Transverse colon (tissue), 4 donors: ENCODE results near the gene NR3C1. TPM values are rescaled to one million over a fixed set of nuclear protein-coding genes. Genes with fewer than 3 reads are reported as not detected.

ENCODE experiments used
- DNase-seq: peaks from one replicate; pipeline ENCODE4 v3.0.0-alpha.2; 2019
- H3K27ac ChIP-seq, 4 donors: fragments of 200-600 bp; sonication (generic); 2 replicates each; pipeline ENCODE4 v1.5.1; 2016 to 2018; ENCODE audit warnings: inconsistent platforms in 4 of 4
- H3K27me3 ChIP-seq: fragments of 200-600 bp; sonication (generic); 2 replicates; pipeline ENCODE4 v1.5.1; 2017; ENCODE audit warnings: inconsistent platforms
- H3K36me3 ChIP-seq, 4 donors: fragments of 200-600 bp; sonication (generic); 2 replicates each; pipeline ENCODE4 v1.5.1; 2017 to 2019; ENCODE audit warnings: inconsistent platforms in 4 of 4
- H3K4me1 ChIP-seq, 4 donors: fragments of 200-600 bp; sonication (generic); 2 replicates each; pipeline ENCODE4 v1.5.1; 2017 to 2020; ENCODE audit warnings: inconsistent platforms in 4 of 4
- H3K4me3 ChIP-seq, 4 donors: fragments of 200-600 bp; sonication (generic); 1 replicate in 1 of 4; 2 replicates in 3 of 4; pipeline versions ENCODE4 v1.5.1 to v1.6.1; 2017 to 2019; ENCODE audit warnings: inconsistent platforms in 4 of 4
- H3K9me3 ChIP-seq, 2 donors: fragments of 200-600 bp; sonication (generic); 2 replicates each; pipeline ENCODE4 v1.5.1; 2017 to 2019; ENCODE audit warnings: inconsistent platforms in 2 of 2
- CTCF ChIP-seq, 5 experiments: fragments of 200-600 bp in 3 of 5; fragments of 450-650 bp in 2 of 5; sonication (generic) in 3 of 5; IDR thresholded peaks; 1 replicate in 2 of 5; 2 replicates in 3 of 5; pipeline ENCODE4 v1.5.1; 2016 to 2017; ENCODE audit warnings: antibody characterized with exemption in 5 of 5, inconsistent platforms in 3 of 5, mild to moderate bottlenecking in 2 of 5, moderate library complexity in 1 of 5
- EP300 ChIP-seq: sonication (generic); formaldehyde crosslinking; IDR thresholded peaks from one replicate; pipeline ENCODE4 v1.6.1; 2017; ENCODE audit warnings: antibody characterized with exemption, low read depth
- POLR2A ChIP-seq: fragments of 450-650 bp; IDR thresholded peaks from one replicate; pipeline ENCODE4 v1.6.1; 2016; ENCODE audit warnings: antibody characterized with exemption, mild to moderate bottlenecking, moderate library complexity
- POLR2AphosphoS5 ChIP-seq, 3 donors: sonication (generic); formaldehyde crosslinking; IDR thresholded peaks; one replicate each; pipeline ENCODE4 v1.6.1; 2016; ENCODE audit warnings: antibody characterized with exemption in 3 of 3
- WGBS, 2 donors: methylation state at CpG; one replicate each; pipeline ENCODE4 v1.1.5; 2018; ENCODE audit warnings: low coverage in 1 of 2; 5-methylcytosine and 5-hydroxymethylcytosine counted together
- in situ Hi-C, 4 donors: fragments of 200-750 bp; cut with MboI; loops; one replicate each; pipeline versions ENCODE4 v1.15.0 to v1.15.1; 2017; ENCODE audit warnings: low sequenced_read_pairs in 3 of 4, low pct_ligation_motif_present in 1 of 4, low pct_unique_long_range_greater_than_20kb in 1 of 4
- intact Hi-C: fragments of 100-400 bp; cut with DNase I; formaldehyde crosslinking; loops from one replicate; pipeline ENCODE4 v1.15.1; 2023; ENCODE audit warnings: low total_unique reads
- total RNA-seq, 4 donors: library from RNA; depleted of rRNA; stranded (reverse); fragments of >200 nt; gene quantifications; one replicate each; pipeline ENCODE4 v1.1.0, GENCODE V29; 2016

NR3C1 gene
- total RNA-seq, 4 donors from 2014 or later = 8.4 to 37.7 (median 30.3) TPM

- Histone ChIP-seq H3K9me3 (no peaks in the 10 kb centered on the region), H3K4me1 (peaks cover 0 to 26% (median 8%) of the 10 kb centered on the region in 4 donors), H3K27ac (no peak overlapping the region), H3K27me3 (peaks cover 23% of the 10 kb centered on the region), H3K36me3 (no peaks in the 10 kb centered on the region), H3K4me3 (no peak overlapping the region)
- in situ Hi-C loops = loop anchor here in 2 of 4 donors (25.0 kb wide), 2 partner anchors 402 to 748 kb away; partner anchors contain the start of genes KCTD16 (in 1 of the 2) and YIPF5 (in 1 of the 2)
- 60 to 64% methylated on average over 4 of the region's 4 CpGs for WGBS, 2 donors
- no peak for DNase-seq
- TF ChIP-seq EP300 (no peak), CTCF (IDR thresholded peaks at IDR 0.05) (no peak), POLR2AphosphoS5 (IDR thresholded peaks at IDR 0.05) (no peak), POLR2A (no peak)
- intact Hi-C loops = no loop called here
These were observed 10.6 kb upstream of the NR3C1 start for GRCh38 chr5:143413958-143414669.

- intact Hi-C loops (no loop called here), in situ Hi-C loops (loop anchor here in 2 of 4 donors (25.0 kb wide), 2 partner anchors 401 to 749 kb away; partner anchors contain the start of genes KCTD16 (in 1 of the 2) and YIPF5 (in 1 of the 2))
- H3K4me1 ChIP-seq = peaks cover 0 to 18% (median 6%) of the 10 kb centered on the region in 4 donors
- H3K4me3 ChIP-seq = no peak overlapping the region
- 94% methylated on average over 2 of the region's 2 CpGs for WGBS, 2 donors
- no peak for TF ChIP-seq POLR2A
- no peak for TF ChIP-seq CTCF (IDR thresholded peaks at IDR 0.05)
- no peak for TF ChIP-seq EP300
- TF ChIP-seq POLR2AphosphoS5 (IDR thresholded peaks at IDR 0.05) = no peak
- peaks cover 26% of the 10 kb centered on the region for H3K27me3 ChIP-seq
- no peak for DNase-seq
- H3K36me3 ChIP-seq = no peaks in the 10 kb centered on the region
- H3K27ac ChIP-seq = no peak overlapping the region
- H3K9me3 ChIP-seq = no peaks in the 10 kb centered on the region
These were observed 9.3 kb upstream of the NR3C1 start for GRCh38 chr5:143412661-143413342.

GRCh38 chr5:143409926-143410325 is 6.4 kb upstream of the NR3C1 start:
- DNase-seq = no peak
- Histone ChIP-seq H3K27ac (no peak overlapping the region), H3K36me3 (no peaks in the 10 kb centered on the region), H3K4me3 (no peak overlapping the region), H3K9me3 (no peaks in the 10 kb centered on the region), H3K27me3 (peaks cover 12% of the 10 kb centered on the region), H3K4me1 (peaks cover 0 to 8% (median 2%) of the 10 kb centered on the region in 4 donors)
- in situ Hi-C loops (loop anchor here in 2 of 4 donors (10.0 to 25.0 kb wide), 3 partner anchors 398 to 752 kb away; partner anchors contain the start of genes KCTD16 (in 1 of the 2) and YIPF5 (in 1 of the 2)), intact Hi-C loops (no loop called here)
- TF ChIP-seq POLR2AphosphoS5 (IDR thresholded peaks at IDR 0.05) (no peak), EP300 (no peak), CTCF (IDR thresholded peaks at IDR 0.05) (no peak), POLR2A (no peak)
- WGBS, 2 donors = 89 to 94% methylated on average over 2 of the region's 2 CpGs

- Histone ChIP-seq H3K4me1 (peaks cover 0 to 11% (median 3%) of the 10 kb centered on the region in 4 donors), H3K9me3 (no peaks in the 10 kb centered on the region), H3K27ac (no peak overlapping the region), H3K27me3 (peaks cover 6% of the 10 kb centered on the region), H3K36me3 (no peaks in the 10 kb centered on the region), H3K4me3 (no peak overlapping the region)
- in situ Hi-C loops (loop anchor here in 2 of 4 donors (10.0 to 25.0 kb wide), 3 partner anchors 394 to 756 kb away; partner anchors contain the start of genes KCTD16 (in 1 of the 2) and YIPF5 (in 1 of the 2)), intact Hi-C loops (no loop called here)
- DNase-seq = no peak
- WGBS, 2 donors = 93 to 95% methylated on average over 1 of the region's 1 CpG
- TF ChIP-seq EP300 (no peak), POLR2A (no peak), CTCF (IDR thresholded peaks at IDR 0.05) (no peak), POLR2AphosphoS5 (IDR thresholded peaks at IDR 0.05) (no peak)
These were observed 2.9 kb upstream of the NR3C1 start for GRCh38 chr5:143406408-143406807.
